WTC11 (cell line): ENCODE measurements around the gene NT5DC4.

Source experiments
- ATF3 ChIP-seq: sonication (generic); formaldehyde crosslinking; conservative IDR thresholded peaks from 2 replicates; pipeline ENCODE4 v1.8.1; 2022; ENCODE audit warnings: mild to moderate bottlenecking, missing genetic modification reagents
- CDX4 ChIP-seq: fragments of 250-450 bp; sonication (Bioruptor Pico); IDR thresholded peaks from 2 replicates; pipeline ENCODE4 v1.9.0; 2021; ENCODE audit warnings: moderate library complexity, mild to moderate bottlenecking, inconsistent platforms, borderline replicate concordance
- ESRRA ChIP-seq: sonication (generic); formaldehyde crosslinking; IDR thresholded peaks from 2 replicates; pipeline ENCODE4 v1.8.1; 2022; ENCODE audit warnings: mild to moderate bottlenecking, missing genetic modification reagents, borderline replicate concordance
- FOXJ3 ChIP-seq: sonication (generic); formaldehyde crosslinking; IDR thresholded peaks from 2 replicates; pipeline ENCODE4 v1.9.0; 2021; ENCODE audit warnings: missing genetic modification reagents, mild to moderate bottlenecking, borderline replicate concordance
- JUN ChIP-seq: sonication (generic); formaldehyde crosslinking; IDR thresholded peaks from 2 replicates; pipeline ENCODE4 v1.8.0; 2023; ENCODE audit warnings: mild to moderate bottlenecking, missing genetic modification reagents
- MAX ChIP-seq: sonication (generic); formaldehyde crosslinking; IDR thresholded peaks from 2 replicates; pipeline ENCODE4 v1.8.0; 2022; ENCODE audit warnings: mild to moderate bottlenecking, missing genetic modification reagents
- SP1 ChIP-seq: sonication (generic); formaldehyde crosslinking; conservative IDR thresholded peaks from 2 replicates; pipeline ENCODE4 v1.8.1; 2022; ENCODE audit warnings: missing genetic modification reagents
- ZNF423 ChIP-seq: fragments of 250-450 bp; sonication (Bioruptor Pico); IDR thresholded peaks from 2 replicates; pipeline ENCODE4 v2.1.2; 2022; ENCODE audit warnings: mild to moderate bottlenecking, moderate library complexity
- TF ChIP-seq, protein P1 (sequence below): fragments of 200-600 bp; IDR thresholded peaks from 2 replicates; pipeline ENCODE4 v1.8.0; 2022; ENCODE audit warnings: antibody characterized with exemption
- TF ChIP-seq, protein P2 (sequence below): sonication (generic); formaldehyde crosslinking; IDR thresholded peaks from 2 replicates; pipeline ENCODE4 v1.8.1; 2022; ENCODE audit warnings: mild to moderate bottlenecking, moderate library complexity, missing genetic modification reagents
- TF ChIP-seq, protein P3 (sequence below): sonication (generic); formaldehyde crosslinking; IDR thresholded peaks from 2 replicates; pipeline ENCODE4 v1.8.0; 2023; ENCODE audit warnings: missing genetic modification reagents

- TF ChIP-seq, protein P1, sequence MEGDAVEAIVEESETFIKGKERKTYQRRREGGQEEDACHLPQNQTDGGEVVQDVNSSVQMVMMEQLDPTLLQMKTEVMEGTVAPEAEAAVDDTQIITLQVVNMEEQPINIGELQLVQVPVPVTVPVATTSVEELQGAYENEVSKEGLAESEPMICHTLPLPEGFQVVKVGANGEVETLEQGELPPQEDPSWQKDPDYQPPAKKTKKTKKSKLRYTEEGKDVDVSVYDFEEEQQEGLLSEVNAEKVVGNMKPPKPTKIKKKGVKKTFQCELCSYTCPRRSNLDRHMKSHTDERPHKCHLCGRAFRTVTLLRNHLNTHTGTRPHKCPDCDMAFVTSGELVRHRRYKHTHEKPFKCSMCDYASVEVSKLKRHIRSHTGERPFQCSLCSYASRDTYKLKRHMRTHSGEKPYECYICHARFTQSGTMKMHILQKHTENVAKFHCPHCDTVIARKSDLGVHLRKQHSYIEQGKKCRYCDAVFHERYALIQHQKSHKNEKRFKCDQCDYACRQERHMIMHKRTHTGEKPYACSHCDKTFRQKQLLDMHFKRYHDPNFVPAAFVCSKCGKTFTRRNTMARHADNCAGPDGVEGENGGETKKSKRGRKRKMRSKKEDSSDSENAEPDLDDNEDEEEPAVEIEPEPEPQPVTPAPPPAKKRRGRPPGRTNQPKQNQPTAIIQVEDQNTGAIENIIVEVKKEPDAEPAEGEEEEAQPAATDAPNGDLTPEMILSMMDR = no peak
- TF ChIP-seq ATF3 (CRISPR knock-in tag) (no peak), FOXJ3 (CRISPR knock-in tag) (no peak), ESRRA (no peak), ZNF423 (CRISPR knock-in tag) (no peak), SP1 (CRISPR knock-in tag) (no peak), JUN (CRISPR knock-in tag) (no peak), CDX4 (CRISPR knock-in tag) (no peak), MAX (CRISPR knock-in tag) (no peak)
- TF ChIP-seq, protein P2, sequence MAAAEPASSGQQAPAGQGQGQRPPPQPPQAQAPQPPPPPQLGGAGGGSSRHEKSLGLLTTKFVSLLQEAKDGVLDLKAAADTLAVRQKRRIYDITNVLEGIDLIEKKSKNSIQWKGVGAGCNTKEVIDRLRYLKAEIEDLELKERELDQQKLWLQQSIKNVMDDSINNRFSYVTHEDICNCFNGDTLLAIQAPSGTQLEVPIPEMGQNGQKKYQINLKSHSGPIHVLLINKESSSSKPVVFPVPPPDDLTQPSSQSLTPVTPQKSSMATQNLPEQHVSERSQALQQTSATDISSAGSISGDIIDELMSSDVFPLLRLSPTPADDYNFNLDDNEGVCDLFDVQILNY (CRISPR knock-in tag) = no peak
- TF ChIP-seq, protein P3, sequence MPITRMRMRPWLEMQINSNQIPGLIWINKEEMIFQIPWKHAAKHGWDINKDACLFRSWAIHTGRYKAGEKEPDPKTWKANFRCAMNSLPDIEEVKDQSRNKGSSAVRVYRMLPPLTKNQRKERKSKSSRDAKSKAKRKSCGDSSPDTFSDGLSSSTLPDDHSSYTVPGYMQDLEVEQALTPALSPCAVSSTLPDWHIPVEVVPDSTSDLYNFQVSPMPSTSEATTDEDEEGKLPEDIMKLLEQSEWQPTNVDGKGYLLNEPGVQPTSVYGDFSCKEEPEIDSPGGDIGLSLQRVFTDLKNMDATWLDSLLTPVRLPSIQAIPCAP (CRISPR knock-in tag) = no peak
Measured at GRCh38 chr2:112679484-112679883, 41.3 kb upstream of the NT5DC4 start.
